ENCODE data around the gene ANKIB1.

ANKIB1 gene

DNA sequence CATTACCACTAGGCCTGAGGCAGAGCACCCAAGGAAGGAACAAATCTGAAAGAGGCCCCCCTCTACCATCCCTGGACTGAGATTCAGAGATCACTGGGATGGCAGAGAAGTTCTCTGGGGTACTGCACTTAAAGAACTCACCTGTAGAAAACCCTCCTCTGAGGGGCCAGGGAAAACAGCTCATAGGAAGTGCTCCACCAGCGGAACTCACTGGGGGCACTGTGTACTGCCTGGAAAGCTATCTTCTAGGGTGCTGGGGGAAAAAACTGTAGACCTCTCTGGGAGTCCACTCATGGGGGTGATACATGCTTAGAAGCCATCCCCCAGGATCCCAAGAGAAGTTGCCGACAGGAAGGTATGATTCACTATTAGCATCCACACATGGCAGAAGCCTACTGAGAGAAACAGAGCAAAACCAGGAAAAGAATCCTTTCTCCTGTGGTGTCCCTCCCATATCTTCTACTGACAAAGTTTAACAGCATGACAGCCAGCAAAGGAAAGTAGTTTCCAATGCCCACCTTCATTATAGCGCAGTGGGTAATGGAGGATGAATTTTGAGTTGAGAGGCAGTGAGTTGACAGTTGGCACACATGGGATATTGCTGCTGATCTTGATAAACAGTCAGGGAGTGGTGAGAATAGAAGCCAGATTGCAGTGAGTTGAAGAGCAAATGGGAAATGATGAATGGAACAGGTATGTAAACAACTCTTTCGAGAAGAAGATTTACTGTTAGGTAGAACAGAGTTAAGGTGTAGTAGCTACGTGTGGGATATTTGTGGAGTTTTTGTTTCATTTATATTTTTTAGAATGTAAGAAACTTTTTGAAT lies 20.9 kb downstream of the ANKIB1 start:
- no peak overlapping the region for H3K4me3 ChIP-seq
- no peak overlapping the region for H3K27ac ChIP-seq
- DNase-seq (ENCODE audit: low spot score), result no peak
- TF ChIP-seq, protein P1, sequence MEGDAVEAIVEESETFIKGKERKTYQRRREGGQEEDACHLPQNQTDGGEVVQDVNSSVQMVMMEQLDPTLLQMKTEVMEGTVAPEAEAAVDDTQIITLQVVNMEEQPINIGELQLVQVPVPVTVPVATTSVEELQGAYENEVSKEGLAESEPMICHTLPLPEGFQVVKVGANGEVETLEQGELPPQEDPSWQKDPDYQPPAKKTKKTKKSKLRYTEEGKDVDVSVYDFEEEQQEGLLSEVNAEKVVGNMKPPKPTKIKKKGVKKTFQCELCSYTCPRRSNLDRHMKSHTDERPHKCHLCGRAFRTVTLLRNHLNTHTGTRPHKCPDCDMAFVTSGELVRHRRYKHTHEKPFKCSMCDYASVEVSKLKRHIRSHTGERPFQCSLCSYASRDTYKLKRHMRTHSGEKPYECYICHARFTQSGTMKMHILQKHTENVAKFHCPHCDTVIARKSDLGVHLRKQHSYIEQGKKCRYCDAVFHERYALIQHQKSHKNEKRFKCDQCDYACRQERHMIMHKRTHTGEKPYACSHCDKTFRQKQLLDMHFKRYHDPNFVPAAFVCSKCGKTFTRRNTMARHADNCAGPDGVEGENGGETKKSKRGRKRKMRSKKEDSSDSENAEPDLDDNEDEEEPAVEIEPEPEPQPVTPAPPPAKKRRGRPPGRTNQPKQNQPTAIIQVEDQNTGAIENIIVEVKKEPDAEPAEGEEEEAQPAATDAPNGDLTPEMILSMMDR (IDR thresholded peaks at IDR 0.05), result no peak

DNA sequence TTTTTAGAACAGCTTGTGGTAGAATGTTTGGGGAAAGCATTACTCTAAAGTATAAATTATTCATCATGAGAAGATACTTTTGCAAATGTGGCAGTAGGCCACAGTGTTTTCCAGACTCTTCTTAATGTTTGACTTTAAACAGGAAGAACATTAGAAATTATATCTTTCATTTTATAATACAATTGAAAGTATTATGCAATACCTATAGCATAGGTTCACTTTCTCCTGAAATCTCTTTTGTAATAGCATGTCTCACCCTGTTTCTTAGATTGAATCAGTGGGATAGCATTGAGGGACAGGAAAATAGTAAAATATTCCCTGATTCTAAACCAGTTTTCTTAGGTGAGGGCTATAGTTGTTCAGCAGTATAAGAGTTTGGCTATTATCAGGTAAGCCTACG lies 23.1 kb downstream of the ANKIB1 start:
- DNase-seq (ENCODE audit: low spot score), result no peak
- TF ChIP-seq, protein P1 (IDR thresholded peaks at IDR 0.05), result no peak
- Histone ChIP-seq H3K27ac (no peak overlapping the region), H3K4me3 (no peak overlapping the region)

DNA sequence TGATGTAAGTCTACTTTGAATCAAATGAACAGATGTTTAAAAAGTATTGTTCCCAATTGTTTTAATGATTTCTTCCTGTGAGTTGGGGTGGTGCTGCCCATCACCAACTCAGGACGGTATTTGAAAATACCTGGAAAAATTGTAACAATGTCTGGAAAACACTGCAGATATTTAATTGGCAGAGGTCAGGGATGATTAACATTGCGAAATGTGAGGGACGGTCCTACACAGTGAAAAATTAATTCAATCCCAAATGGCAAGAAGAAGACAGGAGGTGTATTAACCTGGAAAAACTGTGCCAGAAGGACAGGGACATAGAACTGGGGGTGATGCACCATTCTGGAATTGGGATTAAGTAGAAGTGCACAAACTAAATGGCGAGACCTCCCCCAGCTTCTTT lies 29.6 kb downstream of the ANKIB1 start:
- DNase-seq (ENCODE audit: low spot score), result no peak
- TF ChIP-seq, protein P1 (IDR thresholded peaks at IDR 0.05), result no peak
- Histone ChIP-seq H3K27ac (no peak overlapping the region), H3K4me3 (no peak overlapping the region)

DNA sequence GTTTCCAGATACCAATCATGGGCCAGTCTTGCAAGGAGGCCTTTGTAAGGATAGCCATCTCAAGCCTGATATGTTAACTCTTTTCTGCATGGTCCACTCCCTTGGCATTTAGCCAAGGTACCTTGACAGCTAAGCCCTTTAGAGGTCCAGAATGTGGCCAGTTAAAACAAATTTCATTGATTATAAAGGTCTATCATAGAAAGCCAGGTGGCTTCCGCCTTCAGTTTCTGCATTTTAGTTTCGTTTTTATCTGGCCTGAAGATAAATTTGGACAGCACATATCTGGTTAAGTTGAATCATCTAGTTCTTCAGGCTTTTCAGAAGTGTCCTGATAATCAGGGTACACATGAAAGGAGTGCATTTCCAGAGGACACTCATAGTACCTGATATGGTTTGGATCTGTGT lies 30.7 kb downstream of the ANKIB1 start:
- Histone ChIP-seq H3K27ac (no peak overlapping the region), H3K4me3 (no peak overlapping the region)
- TF ChIP-seq, protein P1 (IDR thresholded peaks at IDR 0.05), result no peak
- no peak for DNase-seq (ENCODE audit: low spot score)

DNA sequence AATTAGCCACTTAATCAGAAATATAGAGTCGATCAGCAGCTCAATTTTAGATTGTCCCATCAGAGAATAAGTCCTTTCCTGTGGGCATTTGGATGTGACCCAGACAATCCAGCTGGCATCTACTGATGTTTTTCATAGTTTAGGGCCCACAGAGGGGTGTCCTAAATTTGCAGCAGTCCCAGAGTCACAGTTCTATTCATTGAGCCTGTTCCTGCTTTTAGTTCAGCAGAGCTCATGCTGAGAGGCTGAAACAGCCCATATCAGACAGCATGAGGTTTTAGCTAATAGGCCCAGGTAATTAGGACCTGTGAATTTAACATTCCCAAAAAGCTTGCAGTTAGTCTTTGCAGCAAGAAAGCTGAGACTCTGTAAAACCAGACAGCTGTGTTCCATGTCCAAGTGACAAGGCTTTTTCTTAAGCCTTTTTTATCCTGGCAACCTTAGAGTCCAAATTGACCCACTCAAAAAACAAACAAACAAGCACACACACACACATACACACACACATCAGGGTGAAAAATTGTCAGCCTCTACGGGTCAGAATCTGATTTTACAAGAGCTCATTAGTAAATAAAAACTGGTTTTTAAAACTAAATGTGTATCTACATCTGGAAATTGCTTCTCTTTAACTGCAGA lies 33.7 kb downstream of the ANKIB1 start:
- Histone ChIP-seq H3K4me3 (no peak overlapping the region), H3K27ac (no peak overlapping the region)
- TF ChIP-seq, protein P1 (IDR thresholded peaks at IDR 0.05), result no peak
- DNase-seq (ENCODE audit: low spot score), result no peak

DNA sequence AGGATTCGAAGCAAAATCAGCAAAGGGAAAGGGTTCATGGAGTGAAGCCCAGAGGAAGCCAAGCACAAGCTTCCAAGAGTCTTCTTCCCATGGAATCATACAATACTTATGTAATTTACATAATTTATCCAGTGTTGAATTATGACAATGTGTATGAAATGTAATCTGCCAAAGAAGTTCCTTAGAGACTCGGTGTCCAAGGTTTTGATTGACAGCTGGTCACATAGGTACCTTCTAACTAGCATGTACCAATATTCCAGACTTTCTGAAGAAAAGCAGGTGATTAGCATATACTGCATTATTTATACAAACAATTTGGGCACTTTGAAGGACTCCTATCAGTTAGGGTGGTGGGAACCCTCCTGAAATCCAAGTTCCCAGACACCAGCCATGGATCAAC lies 35.3 kb downstream of the ANKIB1 start:
- TF ChIP-seq, protein P1 (IDR thresholded peaks at IDR 0.05), result no peak
- DNase-seq (ENCODE audit: low spot score), result no peak
- Histone ChIP-seq H3K4me3 (no peak overlapping the region), H3K27ac (no peak overlapping the region)
